GM18858 (cell line): ENCODE results near the gene TREML1.

Experiments
- ATAC-seq: cut with Tn5 transposase; IDR thresholded peaks from one replicate; pipeline ENCODE4 v1.9.1; 2021; ENCODE audit not compliant: unreplicated experiment

Gene TREML1

GRCh38 chr6:41179163-41179562 lies 25.0 kb upstream of the TREML1 start:
- no peak for ATAC-seq

GRCh38 chr6:41177695-41178094 lies 23.5 kb upstream of the TREML1 start:
- ATAC-seq, result no peak

- ATAC-seq, result no peak
Measured at GRCh38 chr6:41177287-41177686, 23.1 kb upstream of the TREML1 start.

GRCh38 chr6:41176189-41176588 lies 22.0 kb upstream of the TREML1 start:
- no peak for ATAC-seq

DNA sequence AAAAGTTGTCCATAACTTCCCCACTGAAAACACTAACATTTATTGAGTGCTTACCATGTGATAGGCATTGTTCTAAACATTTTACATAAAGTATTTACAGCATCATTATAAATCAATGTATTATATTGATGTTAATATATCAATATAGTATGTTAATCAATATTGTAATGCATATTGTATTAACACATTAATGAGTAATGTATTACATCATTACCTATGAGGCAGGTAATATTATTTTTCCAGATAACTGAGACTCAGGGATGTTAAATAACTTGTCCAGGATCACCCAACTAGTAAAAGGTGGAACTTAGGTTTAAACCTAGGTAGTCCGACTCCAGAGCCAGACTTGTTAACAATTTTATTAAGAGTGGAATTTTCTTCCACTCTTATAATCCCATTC lies 20.9 kb upstream of the TREML1 start:
- ATAC-seq, result no peak

GRCh38 chr6:41174610-41175009 lies 20.5 kb upstream of the TREML1 start:
- no peak for ATAC-seq

DNA sequence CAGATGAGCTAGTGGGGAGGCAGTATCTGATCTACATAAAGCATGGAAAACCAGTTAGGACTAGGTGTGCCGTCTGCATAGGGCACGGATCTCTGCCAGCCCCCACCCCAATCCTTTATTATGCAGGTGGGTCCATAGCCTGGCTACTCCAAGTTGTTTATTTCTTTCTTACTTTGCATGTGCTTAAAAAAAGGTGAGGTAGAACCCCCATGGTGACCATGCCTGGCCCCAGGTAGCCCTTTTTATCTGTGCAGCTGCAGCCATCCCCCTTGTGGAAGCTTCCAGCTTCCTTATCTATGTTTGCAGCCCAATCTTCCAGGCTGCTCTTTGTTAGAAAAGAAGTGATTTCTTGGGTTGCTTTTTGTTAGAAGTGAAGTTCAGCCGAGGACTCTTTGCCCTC lies 17.8 kb upstream of the TREML1 start:
- ATAC-seq, result no peak

- no peak for ATAC-seq
Measured at GRCh38 chr6:41170547-41171160, 16.5 kb upstream of the TREML1 start.

DNA sequence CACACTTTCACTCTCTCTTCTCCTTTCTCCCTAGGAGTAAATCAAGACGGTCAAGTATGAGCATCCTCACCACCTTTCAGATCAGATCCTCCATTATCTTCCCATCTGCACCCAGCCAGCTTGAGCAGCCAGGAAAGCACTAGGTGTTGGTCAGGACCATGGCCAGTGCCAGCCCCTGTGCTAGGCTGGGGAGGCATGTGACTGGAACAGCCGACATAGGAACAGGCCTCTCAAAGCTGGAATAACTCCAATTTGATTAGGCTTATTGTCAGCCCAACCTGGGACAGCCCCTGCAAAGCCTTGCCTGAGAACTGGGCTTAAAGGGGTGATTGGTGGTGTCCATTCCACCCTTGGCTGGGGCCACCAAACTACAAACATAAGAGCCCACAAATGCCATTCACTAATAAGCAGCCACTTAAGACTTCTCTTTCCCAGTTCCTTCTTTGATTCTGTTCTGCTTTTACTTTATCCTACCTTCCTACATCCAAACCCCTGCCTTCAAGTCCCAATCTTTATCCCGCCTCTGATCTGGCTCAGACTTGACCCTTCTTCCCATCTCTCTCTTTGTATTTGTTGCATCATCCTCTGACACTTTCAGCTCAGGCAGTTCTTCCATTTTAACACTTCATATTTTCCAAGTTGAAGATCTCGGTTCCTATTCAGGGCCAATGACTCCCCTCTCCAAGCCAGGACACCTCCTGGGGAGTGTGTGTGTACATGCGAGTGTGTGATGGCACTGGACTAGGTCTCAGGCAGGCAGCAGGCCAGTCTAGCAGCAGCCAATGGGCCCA lies 13.2 kb upstream of the TREML1 start:
- no peak for ATAC-seq

DNA sequence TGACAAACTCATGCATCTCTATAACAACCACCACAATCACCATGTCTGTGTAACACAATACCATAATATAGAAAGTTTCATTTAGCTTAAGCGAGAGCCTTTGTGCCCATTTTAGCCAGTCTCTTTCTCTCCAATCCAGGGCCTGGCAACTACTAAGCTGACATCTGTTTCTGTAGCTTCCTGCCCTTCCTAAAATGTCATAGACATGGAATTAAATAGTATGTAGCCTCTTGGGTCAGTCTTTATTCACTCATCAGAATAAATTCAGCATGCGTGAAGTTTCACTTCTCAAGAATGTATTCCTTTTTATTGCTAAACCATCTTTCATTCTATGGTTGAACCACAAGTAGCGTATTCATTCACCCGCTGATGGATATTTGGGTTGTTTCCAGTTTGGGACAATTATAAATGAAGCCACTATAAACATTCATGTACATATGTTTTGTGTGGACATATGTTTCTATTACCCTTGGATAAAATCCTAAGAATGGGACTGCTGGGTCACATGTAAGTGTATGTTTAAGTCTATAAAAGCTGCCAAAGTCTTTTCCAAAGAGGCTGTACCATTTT lies 10.5 kb upstream of the TREML1 start:
- ATAC-seq, result no peak

DNA sequence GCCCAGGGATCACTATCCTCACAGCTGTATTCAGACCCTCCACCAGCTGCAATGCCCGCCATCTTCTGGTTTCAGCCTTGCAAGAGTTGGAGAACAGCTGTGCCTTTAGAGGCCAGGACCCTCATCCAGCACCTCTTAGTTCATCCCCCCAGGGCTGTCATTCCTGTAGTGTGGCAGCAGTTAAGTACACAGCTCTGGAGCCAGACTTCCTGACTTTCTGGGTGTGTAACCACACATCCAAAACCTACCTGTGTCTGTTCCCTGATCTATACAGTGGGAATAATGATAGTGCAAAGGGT lies 9.2 kb upstream of the TREML1 start:
- ATAC-seq, result no peak

DNA sequence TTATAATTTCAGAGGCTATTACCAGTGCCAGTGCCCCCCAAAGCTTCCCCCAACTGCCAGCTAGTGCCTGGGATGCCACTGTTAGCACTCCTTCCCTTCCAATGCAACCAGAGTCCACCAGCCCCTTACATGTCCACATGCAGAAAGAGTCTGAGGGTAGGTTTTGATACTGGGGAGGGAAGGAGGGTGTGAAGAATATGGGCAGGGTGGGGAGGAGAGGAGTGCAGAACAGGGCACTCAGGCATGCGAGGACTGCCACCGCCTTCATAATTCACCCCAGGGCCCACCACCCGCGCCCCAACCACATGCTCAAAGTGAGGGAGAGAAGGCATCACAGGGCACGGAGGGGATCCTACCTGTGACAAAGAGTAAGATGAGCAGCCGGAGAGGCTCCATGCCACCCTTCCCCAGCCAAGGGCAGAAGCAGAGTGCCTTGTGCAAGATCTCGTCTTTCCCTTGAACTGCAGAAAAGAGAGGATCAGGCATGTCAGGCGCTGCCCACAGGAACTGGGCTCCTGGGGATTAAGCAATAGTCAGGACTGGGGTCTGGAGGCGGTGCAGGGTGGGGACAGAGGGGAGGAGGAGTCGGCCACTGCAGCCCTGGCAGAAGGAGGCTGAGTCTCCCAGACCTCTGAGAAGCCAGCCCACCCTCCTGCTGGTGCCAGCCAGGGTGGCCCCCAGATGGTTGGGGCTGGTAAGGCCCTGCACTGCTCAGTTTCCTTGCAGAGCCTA lies 8.7 kb upstream of the TREML1 start, which contains the start of gene TREM2:
Gene TREM2 (minus strand): TSS at position 430 of the 732 bp plus-strand sequence. CDS start 34 bp downstream, at position 396.
- no peak for ATAC-seq

- ATAC-seq, result no peak
Measured at GRCh38 chr6:41161851-41162552, 7.9 kb upstream of the TREML1 start.

DNA sequence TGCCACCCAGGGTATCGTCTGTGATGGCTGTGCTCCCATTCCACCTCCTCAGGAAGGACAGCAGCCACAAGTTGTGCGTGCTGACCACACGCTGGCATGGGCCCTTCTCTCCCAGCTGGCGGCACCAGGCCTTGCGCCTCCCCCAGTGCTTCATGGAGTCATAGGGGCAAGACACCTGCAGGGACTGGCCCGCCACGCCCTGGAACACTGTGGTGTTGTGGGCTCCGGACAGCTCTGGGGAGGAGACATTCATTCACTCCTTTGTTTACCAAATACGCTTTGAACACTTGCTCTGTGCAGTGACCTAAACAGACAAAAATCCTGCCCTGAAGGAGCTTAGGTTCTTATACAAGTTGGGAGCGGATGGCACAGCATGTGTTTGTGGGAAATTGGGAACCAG lies 7.2 kb upstream of the TREML1 start:
- no peak for ATAC-seq

DNA sequence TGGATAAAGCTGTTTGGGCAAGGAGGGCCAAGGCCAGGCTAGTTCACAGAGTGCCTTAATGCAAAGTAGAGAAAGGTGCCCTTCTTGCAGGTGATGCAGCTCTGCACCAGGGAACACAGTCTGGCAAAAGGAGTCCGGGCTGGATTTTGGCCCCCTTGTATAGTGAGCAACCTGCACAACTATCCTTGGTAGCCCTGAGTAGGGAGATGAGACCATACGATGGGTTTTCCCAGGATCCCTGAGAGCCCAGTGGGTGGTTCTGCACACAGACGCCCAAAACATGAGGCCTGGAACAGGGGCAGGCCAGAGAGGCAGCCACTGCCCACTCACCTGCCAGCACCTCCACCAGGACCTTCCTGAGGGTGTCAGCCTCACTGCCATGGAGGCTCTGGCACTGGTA lies 6.8 kb upstream of the TREML1 start:
- ATAC-seq, result no peak

- no peak for ATAC-seq
Measured at GRCh38 chr6:41159415-41160082, 5.4 kb upstream of the TREML1 start.

GRCh38 chr6:41157323-41157722 lies 3.2 kb upstream of the TREML1 start:
- no peak for ATAC-seq

DNA sequence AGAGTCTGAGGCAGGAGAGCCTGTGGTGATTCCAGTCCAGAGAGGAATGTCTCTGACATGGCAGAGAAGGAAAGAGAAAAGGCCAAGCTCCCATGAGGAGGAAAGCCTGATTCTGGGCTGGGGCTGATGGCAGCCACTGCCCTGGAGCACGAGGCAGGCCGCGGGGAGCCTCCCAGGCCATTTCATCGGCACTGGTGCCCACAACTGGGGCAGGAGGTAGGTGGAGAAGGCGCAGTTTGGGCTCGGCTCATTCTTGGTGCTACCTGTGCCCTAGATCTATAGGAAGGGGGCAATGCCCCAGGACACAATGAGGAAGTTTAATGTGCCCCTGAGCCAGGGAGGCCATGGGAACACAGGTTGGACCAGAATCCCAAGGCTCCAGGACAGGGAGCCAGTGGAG lies 2.6 kb upstream of the TREML1 start:
- ATAC-seq, result no peak

GRCh38 chr6:41156001-41156400 lies 1.9 kb upstream of the TREML1 start:
- ATAC-seq, result no peak

DNA sequence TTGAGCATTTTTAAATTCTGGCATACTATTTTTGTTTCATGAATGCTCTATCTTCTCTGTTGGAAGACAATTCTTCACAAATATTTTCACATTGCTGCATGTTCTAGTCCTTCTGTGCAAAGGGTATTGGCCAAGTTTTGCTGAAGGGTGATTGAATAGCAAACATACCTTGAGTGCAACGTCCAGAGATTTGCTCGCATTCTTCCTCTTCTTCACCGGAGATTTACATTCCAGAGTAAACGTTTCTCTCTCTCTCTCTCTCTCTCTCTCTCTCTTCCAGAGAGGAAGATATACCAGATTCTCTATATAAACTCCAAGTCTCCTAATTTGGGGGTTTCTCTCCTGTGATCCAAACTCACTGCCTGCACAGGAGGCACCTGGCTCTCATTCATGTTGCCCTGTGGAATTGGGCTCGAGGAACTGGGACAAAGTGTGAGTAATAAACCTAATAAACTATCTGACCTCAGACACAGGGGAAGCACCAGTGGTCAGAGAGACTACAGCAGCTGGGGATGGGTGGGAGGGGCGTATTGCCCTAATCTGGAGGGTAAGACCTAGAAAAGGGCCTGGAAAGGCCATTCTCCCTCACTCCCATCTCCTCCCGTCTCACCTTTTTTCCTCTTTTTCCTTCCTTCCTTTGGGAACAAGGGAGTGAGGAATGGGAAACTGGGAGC lies 1.1 kb upstream of the TREML1 start:
- no peak for ATAC-seq
